Renal pelvis (tissue), 4 donors: ENCODE results near the gene SRMS. TPM values are rescaled to one million over a fixed set of nuclear protein-coding genes. Genes with fewer than 3 reads are reported as not detected.
A peak's percentile ranks its signal among the peaks of the same experiment; 100 is the strongest.
"Not testable (repeated sequence)": the region's sequence is repeated elsewhere in the genome, so short reads cannot be mapped to it uniquely, and the experiment has no call there.

Source experiments
- DNase-seq: peaks from one replicate; pipeline ENCODE4 v3.0.0-alpha.2; 2013
- polyA plus RNA-seq, 3 donors: library from polyadenylated mRNA; unstranded; fragments of 120-200 nt; gene quantifications; one replicate each; pipeline ENCODE4 v1.2.1, GENCODE V29; 2013; ENCODE audit not compliant: insufficient read length in 3 of 3

SRMS gene
- polyA plus RNA-seq, 3 donors, result 0.19 to 0.26 (median 0.26) TPM

DNA sequence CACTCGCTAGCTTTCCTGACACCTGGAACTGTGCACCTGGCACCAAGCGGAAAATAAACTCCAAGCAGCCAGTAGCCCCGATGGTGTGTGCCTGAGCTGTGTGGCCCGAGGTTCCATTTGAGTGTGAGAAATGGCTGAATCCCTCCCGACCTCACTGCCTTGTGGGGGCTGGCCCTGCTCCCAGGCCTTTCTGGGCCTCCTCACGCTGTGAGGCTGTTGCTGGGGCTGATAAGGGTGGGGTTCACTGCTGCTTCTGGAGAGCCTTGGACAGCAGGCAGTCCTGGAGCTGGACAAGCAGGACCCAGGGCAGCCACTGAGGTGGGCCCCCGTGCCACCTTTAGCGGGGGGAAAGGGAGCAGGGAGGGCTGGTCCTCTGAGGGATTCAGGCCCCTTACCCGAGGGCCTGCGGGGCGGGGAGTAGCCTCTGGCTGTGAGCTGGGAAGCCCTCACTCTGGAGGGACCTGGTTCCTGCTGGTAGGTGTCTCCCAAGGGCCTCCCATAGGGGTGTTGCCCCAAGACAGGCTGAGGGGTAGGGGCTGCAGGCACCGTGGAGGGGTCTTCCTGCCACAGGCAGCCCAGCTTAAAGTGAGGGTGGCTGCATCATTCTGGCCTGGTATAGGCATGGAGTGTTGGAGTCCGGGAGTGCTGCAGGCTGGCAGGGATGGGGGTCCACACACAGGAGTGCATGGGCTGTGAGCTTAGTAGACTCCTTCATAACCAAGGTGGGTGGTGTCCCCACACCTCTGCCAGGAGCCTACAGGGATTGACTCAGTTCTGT lies 25.3 kb downstream of the SRMS start:
- DNase-seq, result no peak

DNA sequence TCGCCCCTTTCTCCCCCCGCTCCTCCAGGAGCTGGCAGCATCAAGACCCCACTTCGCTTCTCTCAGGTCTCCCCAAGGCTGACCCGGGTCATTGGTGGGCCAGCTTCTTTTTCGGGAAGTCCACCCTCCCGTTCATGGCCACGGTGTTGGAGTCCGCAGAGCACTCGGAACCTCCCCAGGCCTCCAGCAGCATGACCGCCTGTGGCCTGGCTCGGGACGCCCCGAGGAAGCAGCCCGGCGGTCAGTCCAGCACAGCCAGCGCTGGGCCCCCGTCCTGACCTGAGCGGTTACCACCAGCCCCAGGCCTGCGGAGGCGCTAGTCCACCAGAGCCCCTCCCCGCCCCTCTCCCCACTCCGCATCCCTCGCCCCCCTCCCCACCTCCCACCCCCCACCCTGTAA lies 25.9 kb downstream of the SRMS start:
- DNase-seq, result no peak

DNA sequence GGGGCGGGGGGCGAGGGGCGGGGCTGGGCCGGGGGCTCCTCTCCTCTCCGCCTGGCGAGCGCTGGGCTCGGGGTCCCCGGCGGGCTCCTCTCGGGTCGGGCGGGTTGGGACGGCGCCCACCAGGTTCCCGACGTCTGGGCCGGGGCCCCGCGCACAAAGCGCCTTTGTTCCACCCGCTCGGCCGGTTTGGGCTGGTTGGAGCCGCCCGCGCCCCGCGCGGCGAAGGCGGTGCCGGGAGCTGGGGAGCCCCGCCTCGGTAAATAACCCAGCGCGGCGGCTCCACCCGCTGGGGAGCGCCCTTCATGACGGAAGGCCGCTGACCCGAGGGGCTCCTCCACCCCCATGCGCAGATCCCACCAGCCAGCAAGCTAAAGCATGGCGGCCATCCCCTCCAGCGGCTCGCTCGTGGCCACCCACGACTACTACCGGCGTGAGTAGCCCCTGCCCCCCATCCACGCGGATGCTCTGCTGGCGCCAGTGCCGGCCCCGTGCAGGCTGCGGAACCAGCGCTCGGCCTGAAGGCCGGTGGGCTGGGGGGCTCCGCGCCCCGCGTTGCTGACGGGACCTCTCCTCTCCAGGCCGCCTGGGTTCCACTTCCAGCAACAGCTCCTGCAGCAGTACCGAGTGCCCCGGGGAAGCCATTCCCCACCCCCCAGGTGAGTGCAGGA lies 26.5 kb downstream of the SRMS start:
- peak; percentile 65 for DNase-seq

DNA sequence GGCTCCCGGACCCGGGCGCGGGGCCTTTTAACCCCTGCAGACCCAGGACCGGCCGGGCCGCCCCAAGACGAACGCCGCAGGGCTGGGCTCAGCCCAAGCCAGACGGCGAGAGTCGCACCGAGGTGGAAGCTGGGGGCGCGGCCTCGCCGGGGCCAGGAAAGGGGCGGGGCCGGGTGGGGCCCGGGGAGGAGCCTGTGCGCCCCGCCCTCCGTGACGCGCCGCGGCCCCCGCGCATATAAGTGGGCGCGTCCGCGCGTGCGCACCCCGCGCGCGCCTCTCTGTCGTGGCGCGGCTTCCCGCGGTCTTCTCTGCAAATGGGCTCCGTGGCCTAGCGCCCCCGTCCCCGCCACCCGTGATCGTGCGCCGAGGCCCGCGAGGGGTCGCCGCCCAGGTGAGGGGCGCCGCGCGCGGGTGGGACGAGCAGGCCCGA lies 27.0 kb downstream of the SRMS start, which contains the start of gene PPDPF:
Gene PPDPF, plus strand, starts transcription at position 262 of the 430 bp plus-strand sequence. CDS start 544 bp downstream, outside the sequence.
- DNase-seq, result peak; percentile 83

DNA sequence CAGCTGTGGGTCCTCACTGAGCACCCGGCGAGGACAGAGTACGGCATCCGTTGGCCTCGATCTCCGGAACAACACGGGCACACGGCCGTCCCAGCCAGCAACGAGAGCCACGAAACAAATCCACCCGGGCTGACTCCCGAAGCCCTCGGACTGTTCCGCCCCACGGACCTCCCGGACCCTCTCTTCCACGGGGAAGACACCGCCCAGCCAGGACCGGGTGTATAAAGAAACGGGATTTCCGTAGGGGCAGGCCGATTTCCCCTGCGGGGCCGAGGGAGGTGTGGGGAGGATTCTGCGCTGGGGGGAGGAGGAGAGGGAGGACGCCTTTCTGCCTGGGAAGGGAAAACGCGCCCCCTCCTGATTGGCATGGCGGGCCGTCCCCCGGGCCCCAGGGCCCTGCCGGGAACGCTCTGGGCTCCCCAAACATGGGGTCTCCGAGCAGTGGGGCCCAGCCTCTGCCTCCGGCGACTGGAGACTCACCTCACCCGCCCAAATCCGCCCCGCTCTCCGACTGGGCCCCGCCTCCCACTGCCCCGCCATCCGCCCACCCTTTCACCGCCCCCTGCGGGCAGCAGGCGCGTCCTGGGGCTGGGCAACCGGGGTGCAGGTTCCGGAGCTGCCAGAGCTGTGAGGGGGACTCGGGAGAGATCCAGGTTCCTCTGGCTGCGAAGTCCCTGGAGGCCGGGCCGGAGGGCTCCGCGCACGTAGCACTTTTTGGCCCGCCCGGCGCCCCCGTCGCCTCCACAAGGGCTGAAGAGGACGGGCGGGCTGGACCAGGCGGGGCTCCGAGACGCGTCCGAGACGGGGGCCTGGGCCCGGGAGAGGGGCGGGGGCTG lies 27.7 kb downstream of the SRMS start:
- DNase-seq, result no peak

DNA sequence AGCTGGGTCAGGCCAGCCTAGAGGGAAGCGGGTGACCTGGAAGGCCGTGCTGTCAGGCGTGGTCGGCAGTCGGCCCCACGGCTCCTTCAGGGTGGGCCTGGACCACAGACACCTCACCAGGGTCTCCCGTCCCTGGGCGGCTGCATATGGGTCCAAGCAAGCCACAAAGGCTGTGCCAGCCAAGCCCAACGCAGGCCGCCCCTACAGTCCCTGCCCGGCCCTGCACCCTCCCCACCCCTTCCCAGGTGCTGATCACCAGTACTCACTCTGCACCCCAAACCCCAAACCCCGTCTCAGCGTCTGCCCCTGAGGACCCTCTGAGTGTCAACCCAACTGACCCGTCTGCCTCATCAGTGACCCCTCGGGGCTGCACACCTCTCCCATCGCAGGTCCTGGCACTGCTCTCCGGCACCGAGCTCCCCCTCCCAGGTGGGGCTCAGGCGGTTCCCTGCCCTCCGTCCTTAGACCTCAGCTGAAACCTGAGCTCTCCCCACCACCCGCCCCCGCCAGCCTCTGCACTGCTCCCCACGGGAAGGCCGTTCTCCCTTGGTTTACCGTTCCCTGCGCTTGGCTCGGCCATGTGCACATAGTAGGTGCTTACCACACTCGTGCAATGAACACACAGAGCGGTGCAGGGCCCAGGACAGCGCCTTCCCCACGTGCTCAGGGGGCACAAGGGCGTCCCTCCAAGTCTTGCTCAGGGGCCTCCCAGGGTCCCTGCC lies 28.4 kb downstream of the SRMS start:
- no peak for DNase-seq

DNA sequence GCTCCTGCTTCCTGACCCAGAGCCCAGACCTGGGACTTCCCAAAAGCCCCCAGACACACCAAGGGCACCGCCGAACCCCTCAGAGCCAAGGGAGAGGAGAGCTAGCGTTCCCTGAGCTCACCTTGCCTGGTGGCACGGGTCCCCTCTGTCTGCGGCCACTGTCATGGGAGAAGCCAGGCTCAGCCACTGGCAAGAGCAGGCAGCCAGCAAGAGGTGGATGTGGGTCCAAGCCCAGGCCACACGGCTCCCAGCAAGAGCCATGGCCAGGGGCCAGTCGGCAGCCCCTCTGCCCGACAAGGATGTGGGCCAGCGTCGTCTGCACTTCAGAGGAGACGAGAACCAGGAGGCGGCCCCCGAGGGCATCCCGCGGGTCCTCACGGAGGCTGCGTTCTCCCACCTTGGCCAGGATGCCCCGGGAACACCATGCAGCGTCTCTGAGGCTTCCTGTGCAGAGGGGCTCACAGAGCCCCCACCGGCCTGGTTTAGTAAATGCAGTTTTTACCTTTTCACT lies 29.1 kb downstream of the SRMS start:
- DNase-seq, result no peak

DNA sequence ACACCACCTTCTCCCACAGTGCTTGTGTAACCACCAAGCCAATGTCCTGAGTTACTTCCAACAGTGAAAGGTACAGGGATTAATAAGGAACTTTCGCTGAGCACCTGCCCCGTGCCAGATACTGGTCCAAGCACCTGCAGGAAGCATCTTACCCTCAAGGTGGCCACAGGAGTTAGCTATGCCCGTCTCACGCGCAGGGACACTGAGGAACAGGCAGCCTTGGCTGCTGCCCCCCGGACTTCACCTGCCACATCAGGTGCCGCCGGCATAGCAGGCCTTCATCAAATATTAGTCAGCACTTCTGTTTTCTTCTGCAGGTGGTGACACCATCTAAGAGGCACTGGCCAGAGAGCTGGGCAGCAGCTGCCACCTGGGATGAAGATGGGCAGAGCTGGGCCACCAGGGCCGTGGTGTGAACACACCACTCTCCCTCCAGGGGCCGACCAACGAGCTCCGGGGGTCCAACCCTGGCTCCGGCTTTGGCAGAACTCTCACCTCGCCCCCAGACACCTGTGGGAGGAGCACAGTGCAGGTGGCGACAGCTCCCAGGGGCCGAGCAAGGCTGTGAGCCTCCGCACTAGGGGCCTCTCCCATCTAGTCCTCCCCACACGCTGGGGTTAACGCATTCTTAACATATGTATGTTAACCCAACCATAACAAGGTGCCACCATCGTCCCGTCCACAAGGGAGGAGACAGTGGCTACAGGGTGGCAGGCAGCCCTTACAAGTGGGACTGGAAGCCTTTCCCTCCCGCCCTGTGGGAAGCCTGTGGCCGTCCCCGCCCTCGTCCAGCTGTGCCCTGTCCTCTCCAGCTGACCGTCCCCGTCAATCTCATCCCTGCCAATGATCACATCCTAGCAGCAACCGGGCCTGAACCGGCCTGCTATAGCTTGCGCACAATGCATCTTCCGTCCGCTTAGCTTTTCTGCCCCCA lies 29.9 kb downstream of the SRMS start:
- DNase-seq, result no peak

DNA sequence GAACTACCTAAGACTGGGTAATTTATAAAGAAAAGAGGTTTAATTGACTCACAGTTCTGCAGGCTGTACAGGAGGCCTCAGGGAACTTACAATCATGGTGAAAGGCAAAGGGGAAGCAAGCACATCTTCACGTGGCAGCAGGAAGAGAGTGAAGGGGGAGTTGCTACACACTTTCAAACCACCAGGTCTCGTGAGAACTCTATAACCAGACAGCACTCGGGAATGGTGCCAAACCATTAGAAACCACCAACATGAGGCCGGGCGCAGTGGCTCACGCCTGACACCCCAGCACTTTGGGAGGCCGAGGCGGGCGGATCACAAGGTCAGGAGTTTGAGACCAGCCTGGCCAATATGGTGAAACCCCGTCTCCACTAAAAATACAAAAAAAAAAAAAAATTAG lies 33.0 kb downstream of the SRMS start:
- not testable (repeated sequence) for DNase-seq

DNA sequence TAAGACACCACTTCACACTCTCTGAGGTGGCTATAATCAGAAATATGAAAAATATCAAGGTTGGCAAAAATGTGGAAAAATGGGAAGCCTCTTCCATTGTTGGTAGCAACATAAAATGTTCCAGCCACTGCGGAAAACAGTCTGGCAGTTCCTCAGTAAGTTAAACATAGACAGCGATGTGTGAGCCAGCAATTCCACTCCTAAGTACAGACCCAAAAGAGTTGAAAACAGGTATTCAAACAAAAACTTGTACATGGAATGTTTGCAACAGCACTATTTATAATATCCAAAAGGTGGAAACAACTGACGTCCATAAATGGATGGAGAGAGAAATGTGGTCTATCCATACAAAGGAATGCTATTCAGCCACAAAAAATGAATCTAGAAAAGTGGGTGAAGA lies 34.3 kb downstream of the SRMS start:
- DNase-seq, result no peak

DNA sequence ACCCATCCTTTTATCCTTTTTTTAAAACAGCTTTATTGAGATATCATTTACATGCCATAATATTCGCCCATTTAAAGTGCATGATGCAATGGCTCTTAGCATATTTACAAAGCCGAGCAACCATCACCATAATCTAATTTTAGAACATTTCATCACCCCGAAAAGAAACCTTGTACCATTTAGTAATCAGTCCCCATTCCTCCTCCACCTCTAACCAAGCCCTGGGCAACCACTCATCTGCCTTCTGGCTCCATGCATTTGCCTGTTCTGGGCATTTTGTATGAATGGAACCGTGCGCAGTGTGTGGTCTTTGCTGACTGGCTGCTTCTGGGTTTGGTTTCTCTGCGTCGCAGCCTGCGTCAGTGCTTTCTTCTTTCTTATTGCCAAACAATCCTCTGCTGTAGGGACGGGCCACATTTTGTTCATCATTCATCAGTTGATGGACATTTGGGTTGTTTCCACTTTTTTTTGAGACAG lies 38.4 kb downstream of the SRMS start:
- no peak for DNase-seq

DNA sequence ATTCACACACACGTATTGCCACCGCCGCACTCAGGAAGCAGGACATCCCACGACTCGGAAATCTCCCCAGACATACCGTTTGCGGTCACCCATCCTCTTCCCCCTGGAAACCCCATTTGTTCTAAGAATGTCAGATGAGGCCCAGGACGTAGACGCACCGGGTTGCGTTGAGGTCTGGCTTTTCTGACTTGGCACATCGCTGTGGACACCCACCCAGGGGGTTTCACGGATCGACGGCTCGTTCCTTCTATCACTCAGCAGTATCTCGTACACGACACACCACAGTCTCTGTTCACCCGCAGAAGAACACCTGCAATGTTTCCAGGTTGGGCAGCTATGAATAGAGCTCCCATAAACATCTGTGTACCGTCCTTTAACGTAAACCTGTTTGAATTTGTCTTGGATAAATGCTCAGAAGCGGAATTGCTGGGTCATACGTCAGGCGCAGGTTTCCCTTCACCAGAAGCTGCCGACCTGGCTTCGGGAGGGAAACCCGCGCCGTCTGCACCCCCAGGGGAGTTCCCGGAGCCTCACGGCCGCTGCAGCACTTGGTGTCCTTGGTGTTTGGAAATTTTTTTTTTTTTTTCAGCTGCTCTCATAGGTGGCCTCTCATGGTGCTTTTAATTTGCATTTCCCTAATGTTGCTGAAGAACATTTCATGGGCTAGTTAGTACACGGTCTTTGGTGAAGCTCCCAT lies 39.3 kb downstream of the SRMS start:
- DNase-seq, result no peak

DNA sequence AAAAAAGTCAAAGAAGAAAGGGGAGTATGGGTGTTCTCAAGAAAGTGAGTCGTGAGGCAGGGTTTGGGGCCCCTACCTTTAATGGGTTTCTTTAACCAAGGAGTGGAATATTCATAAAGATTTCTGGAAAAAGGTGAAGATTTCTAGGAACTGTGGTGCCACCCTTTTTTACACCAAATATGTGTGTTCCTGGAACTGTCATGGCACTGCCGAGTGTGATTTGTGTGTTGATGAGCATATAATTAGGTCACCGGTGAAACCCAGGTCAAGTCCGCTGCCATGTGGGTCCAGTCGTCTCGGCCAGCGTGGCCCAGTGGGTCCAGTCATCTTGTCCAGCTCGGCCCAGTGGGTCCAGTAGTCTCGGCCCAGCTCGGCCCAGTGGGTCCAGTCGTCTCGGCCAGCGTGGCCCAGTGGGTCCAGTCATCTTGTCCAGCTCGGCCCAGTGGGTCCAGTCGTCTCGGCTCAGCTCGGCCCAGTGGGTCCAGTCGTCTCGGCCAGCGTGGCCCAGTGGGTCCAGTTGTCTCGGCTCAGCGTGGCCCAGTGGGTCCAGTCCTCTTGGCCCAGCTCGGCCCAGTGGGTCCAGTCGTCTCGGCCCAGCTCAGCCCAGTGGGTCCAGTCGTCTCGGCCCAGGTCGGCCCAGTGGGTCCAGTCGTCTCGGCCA lies 40.3 kb downstream of the SRMS start:
- DNase-seq, result no peak

DNA sequence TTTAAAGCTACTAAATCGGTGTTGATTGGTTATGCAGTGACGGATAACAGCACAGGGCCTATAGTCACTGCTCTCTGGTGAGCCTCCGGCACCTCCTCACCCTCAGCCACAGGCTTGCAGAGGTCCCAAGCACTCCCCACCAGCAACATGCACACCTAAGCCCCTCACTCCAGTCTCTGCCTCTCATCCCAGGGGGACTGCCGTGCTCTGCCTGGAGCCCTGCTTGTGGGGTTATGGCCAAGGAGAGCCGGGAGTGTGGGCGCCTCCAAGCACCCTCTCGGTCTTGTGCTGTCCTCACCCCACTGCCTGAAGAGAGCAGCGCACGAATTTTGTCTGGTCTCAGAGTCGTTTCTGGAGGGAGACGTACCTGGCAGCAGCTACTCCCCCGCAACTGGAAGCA lies 41.8 kb downstream of the SRMS start:
- DNase-seq, result no peak

DNA sequence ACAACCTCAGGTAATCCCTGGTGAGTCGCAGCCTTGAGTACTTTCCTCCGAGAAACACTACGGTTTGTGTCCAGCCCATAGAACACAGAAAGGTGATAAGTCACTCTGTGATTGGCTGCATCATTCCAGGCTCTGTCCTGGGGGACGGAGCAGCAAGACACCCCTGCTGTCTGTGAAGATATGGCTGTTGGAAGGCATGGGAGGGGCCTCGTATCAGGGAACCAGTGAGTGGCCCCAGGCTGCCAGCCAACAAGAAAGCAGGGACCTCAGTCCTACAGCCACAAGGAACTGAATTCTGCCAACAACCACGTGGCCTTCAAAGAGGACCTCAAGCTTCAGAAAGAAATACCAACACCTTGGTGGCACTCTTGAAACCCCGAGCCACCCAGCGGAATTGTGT lies 42.3 kb downstream of the SRMS start:
- no peak for DNase-seq

DNA sequence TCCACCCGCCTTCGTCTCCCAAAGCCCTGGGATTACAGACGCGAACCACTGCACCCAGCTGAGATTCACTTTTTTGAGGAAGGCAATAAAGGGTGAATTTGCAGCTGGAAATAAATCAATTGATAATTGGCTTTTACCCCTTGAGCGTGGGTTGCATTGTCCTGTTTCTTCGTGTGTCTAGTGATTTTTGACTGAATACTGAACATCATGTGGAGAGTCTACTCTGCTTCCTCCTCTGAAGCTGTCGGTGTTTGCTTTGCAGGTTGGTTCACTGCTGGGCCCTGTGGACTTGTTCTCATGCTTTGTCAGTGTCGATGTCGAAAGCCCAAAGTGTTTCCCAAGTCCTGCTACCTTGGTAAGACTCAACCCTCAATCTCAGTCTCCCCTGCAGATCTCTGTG lies 42.9 kb downstream of the SRMS start:
- DNase-seq, result no peak

DNA sequence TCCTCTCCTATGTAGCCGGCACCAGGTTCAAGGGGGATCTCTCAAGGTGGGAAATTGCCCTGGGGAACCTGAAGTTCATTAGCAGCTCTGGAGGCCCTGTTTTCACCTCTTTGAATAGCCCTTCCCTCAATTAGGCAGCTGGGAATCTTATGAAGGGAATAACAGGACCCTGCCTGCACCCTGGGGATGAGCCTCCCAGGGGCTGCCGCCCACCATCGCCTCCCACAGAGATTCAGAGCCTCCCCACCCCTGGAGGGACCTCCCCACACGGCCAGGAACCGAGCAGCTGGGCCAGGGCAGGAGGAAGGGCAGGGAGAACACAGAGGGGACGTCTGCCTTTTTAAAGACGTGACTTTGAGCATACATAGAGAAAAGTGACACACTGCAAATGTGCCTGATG lies 44.0 kb downstream of the SRMS start:
- no peak for DNase-seq

DNA sequence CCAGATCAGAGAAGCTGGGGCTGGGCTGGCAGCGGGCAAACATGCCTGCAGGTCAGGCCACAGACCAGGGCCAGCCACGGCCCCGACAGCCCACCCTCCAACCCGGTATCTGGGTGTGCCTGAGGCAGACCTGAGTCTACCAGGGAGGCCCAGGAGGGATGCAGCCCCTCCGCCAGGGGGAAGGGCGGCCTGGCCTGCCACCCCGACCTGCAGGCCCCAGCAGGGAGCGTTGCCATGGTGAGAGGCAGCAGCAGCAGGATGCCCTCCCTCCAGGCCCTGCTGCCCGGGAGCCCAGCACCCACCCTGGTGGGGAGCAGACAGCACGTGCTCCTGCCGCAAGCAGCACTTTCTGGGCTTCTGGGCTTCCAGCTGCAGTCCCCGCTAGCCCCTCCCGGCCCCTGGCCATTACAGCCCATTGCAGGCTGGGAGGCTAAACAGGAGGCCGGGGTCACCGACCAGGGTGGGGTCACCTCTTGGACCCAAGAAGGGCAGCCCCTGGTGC lies 44.8 kb downstream of the SRMS start:
- no peak for DNase-seq
